ENCODE data around the gene EFTUD2. TPM values are rescaled to one million over a fixed set of nuclear protein-coding genes. Genes with fewer than 3 reads are reported as not detected.

The EFTUD2 gene
- total RNA-seq (2022; extraction: Qiagen RNA extraction; ENCODE audit: low read depth): 132 to 171 TPM (median 154 TPM) in 5 replicates

DNA sequence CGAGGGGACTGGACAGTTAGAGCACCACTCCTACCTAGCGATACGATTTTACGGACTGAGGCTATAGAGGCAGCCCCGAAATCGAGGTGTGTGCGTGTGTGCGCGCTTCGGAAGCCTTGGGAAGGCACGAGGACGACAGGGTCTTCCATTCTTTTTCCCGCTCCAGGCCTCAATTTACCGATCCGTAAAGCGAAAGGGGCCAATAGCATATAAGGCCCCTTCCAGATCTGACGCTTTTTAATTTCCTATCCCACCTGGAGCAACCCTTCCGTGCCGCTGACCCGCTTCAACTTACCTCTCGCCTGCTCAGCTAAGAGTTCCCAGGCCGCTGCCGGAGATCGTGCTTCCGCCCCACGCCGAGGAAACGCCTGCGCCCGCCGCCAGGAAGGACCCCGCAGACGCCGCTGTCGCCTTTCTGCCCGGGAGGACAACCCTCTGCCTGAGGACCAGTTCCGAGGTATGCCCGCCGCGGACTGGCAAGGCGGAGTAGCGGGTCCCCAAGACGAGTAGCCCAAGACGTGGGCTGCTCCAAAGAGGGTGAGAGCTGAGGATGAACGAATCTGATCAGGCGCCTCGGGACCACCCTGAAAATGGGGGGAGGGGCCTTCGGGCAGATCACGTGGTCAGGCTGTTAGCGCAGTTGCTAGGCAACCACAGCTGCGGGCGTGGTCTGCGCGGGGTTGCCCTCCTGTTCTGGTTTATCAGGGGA lies at the start of gene EFTUD2:
Gene EFTUD2, minus strand, starts transcription at position 372 of the 709 bp plus-strand sequence. CDS start 4,924 bp downstream, outside the sequence.

DNA sequence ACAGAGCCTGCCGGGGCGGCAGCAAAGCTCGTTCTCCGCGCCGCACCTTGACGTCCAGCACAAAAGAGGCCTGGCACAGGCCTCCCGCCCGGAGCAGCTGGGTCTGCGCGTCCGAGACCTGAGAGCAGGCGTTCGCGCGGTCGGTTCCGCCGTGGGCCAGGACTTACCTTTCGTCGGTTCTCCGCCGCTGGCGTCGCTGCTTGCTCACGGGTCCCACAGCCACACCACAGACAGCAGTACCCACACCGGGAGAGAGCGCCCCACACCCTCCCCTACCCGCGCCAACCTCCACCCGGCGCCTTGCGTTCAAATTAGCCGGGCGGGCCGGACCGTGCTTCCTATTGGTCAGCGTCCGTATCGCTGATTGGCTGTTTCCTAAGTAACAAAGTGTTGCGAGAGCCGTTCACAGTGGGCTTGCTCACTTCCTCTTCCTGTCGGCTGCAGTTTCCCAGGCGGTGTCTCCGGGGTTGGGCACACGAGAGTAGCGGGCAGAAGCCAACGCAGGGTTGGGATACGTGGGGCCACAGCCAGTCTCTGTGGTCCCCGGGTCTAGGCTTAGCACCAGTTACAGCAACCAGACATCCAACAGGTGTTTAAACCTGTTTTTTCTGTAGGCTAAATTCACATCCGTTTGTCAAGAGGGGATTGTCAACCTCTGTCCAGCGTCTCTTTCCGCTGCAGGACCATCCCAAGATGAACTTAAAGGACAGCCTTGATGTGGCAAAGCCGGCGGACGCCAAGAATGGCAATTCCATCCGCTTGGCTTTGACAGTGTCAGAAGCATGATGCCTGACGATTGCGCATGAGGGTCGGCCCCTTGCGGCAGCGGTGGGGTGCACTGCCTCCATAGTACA lies 48.4 kb upstream of the EFTUD2 start, which contains the start of gene KIF18B:
Gene KIF18B, minus strand, starts transcription at position 313 of the 854 bp plus-strand sequence. CDS start 11,429 bp downstream, outside the sequence.

DNA sequence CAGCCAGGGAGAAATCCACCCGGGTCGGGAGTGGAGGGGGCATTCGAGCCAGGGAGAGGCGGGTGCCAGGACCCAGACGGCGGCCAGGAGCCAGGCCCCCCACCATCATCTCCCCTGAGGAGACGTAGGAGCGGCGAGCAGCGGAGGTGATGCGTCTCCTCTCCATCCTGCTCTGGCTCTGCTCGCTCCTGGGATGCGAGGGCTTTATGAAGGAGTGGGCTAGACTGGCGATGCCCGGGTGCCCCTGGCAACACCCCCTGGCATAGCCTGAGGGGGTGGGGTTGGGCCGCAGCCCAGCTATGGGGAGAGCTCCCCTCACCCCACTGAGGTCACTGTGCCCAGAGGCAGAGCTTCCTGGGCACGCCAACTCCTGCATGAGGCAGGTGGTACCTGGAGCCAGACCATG lies 16.1 kb upstream of the EFTUD2 start, which contains the start of gene GFAP:
Gene GFAP, minus strand, starts transcription at position 180 of the 406 bp plus-strand sequence. Its CDS starts 14 bp downstream, at position 166.

DNA sequence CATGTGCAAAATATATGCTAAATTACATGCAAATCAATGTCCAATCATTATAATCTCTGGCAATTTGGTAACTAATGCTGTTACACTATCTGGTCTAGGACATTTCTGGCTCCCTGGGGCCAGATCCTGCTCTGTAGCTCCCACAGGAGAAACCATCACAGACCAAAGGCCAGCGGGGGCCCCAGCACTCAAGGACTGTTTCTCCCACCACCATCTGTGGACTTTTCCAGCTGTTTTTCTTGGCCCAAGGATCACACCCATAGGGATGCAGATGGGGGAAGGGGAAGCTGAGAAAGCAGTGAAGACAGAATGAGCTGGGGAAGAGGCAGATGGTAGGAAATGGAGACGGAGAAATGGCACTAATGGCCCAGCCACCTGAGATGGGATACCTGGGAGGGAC lies 51.7 kb downstream of the EFTUD2 start, which contains the start of gene HIGD1B:
Gene HIGD1B, plus strand, starts transcription at position 298 of the 400 bp plus-strand sequence. CDS start 270 bp downstream, outside the sequence.

DNA sequence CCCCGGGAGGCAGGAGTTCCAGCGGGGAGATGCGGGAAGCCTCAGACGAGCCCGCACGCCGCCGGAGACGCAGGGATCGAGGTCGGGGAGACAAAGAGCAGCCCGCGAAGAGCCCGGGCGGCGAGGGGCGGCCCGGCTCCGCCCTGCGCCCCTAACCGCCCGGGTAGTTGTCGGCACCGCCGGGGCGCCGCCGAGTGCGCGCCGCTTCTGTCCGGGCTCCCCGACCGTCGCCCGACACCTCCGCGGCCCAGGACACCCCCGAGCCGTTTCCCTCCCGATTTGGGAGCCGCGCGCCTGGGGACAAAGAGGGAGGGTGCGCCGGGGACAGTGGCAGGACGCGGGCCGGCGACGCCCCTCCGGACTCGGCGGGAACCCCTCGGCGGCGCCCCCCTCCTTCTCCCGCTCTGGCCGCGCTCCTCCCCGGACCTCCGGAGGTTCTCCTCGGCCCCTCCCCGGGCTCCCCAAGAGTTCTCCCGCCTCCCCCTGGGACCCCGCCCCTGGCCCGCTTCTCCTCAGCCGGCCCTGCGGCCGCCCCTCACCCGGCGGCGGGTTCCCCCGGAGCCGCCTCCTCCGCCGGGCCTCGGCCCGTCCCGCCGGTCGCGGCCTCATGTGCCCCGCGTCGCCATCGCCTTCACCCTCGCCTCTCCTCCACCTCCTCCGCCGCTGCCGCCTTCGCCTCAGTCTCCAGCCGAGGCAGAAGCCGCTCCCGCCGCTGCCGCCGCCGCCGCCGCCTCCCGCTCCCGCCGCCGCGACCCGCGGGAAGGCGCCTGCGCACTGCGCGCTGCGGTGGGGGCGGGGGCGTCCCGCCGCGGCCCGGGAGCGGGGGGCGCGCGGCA lies 69.5 kb downstream of the EFTUD2 start, which contains the start of gene GJC1:
Gene GJC1, minus strand, starts transcription at position 765 of the 836 bp plus-strand sequence. CDS start 24,470 bp downstream, outside the sequence.

Other genes with a start within 250 kb of the EFTUD2 start
- gene MEIOC, start 243.0 kb downstream of the EFTUD2 start, total RNA-seq (2022; extraction: Qiagen RNA extraction; ENCODE audit: low read depth): 1.2 to 3.1 TPM (median 3.0 TPM) in 5 replicates
- 22.6 to 41.1 TPM (median 30.1 TPM) in 5 replicates for gene CCDC43, start 209.7 kb downstream of the EFTUD2 start, total RNA-seq (2022; extraction: Qiagen RNA extraction; ENCODE audit: low read depth)
- 19.4 to 30.5 TPM (median 26.9 TPM) in 5 replicates for gene DBF4B, start 190.8 kb downstream of the EFTUD2 start, total RNA-seq (2022; extraction: Qiagen RNA extraction; ENCODE audit: low read depth)
- gene ADAM11, start 140.5 kb downstream of the EFTUD2 start, total RNA-seq (2022; extraction: Qiagen RNA extraction; ENCODE audit: low read depth): 1.3 to 2.7 TPM (median 2.0 TPM) in 5 replicates
- 23.1 to 35.8 TPM (median 29.3 TPM) in 5 replicates for gene GJC1, start 69.2 kb downstream of the EFTUD2 start, total RNA-seq (2022; extraction: Qiagen RNA extraction; ENCODE audit: low read depth)
- not detected in 5 replicates for gene HIGD1B, start 51.6 kb downstream of the EFTUD2 start, total RNA-seq (2022; extraction: Qiagen RNA extraction; ENCODE audit: low read depth)
- 0.56 to 1.4 TPM (median 0.72 TPM) in 5 replicates for gene GFAP, start 16.1 kb upstream of the EFTUD2 start, total RNA-seq (2022; extraction: Qiagen RNA extraction; ENCODE audit: low read depth)
- 22.4 to 41.1 TPM (median 39.9 TPM) in 5 replicates for gene KIF18B, start 48.3 kb upstream of the EFTUD2 start, total RNA-seq (2022; extraction: Qiagen RNA extraction; ENCODE audit: low read depth)
- 13.1 to 36.0 TPM (median 31.1 TPM) in 5 replicates for gene C1QL1, start 68.9 kb upstream of the EFTUD2 start, total RNA-seq (2022; extraction: Qiagen RNA extraction; ENCODE audit: low read depth)
- gene DCAKD, start 152.2 kb upstream of the EFTUD2 start, total RNA-seq (2022; extraction: Qiagen RNA extraction; ENCODE audit: low read depth): 16.0 to 19.7 TPM (median 18.7 TPM) in 5 replicates
- gene NMT1, start 161.9 kb upstream of the EFTUD2 start, total RNA-seq (2022; extraction: Qiagen RNA extraction; ENCODE audit: low read depth): 151 to 428 TPM (median 168 TPM) in 5 replicates
- 111 to 204 TPM (median 188 TPM) in 5 replicates for gene PLCD3, start 233.1 kb upstream of the EFTUD2 start, total RNA-seq (2022; extraction: Qiagen RNA extraction; ENCODE audit: low read depth)
- gene ACBD4, start 236.2 kb upstream of the EFTUD2 start, total RNA-seq (2022; extraction: Qiagen RNA extraction; ENCODE audit: low read depth): 6.2 to 9.8 TPM (median 7.9 TPM) in 5 replicates
- 43.1 to 57.4 TPM (median 48.3 TPM) in 5 replicates for gene HEXIM1, start 249.0 kb upstream of the EFTUD2 start, total RNA-seq (2022; extraction: Qiagen RNA extraction; ENCODE audit: low read depth)